Esophagus squamous epithelium (tissue), 5 donors: ENCODE measurements around the gene TSPAN9. TPM values are rescaled to one million over a fixed set of nuclear protein-coding genes. Genes with fewer than 3 reads are reported as not detected.

Experiments
- DNase-seq: peaks from one replicate; lab custom pipeline; 2025; lab: John Stamatoyannopoulos, UW
- H3K27ac ChIP-seq, 4 donors: fragments of 200-600 bp; sonication (generic); one replicate each; pipeline ENCODE4 v1.5.1; 2016 to 2019; ENCODE audit warnings: mild to moderate bottlenecking in 1 of 4
- H3K27me3 ChIP-seq, 4 donors: fragments of 200-600 bp; sonication (generic); 1 replicate in 3 of 4; 2 replicates in 1 of 4; pipeline versions ENCODE4 v1.5.1 to v1.6.0; 2017 to 2021; ENCODE audit warnings: antibody characterized with exemption in 1 of 4
- H3K36me3 ChIP-seq, 3 donors: fragments of 200-600 bp; sonication (generic); one replicate each; pipeline ENCODE4 v1.5.1; 2016 to 2019
- H3K4me1 ChIP-seq, 3 donors: fragments of 200-600 bp; sonication (generic); one replicate each; pipeline ENCODE4 v1.5.1; 2017 to 2019
- H3K4me3 ChIP-seq, 4 donors: fragments of 200-600 bp; sonication (generic); 1 replicate in 3 of 4; 2 replicates in 1 of 4; pipeline ENCODE4 v1.5.1; 2016 to 2019; ENCODE audit warnings: mild to moderate bottlenecking in 2 of 4, moderate library complexity in 1 of 4
- H3K9me3 ChIP-seq, 3 donors: fragments of 200-600 bp; sonication (generic); one replicate each; pipeline ENCODE4 v1.5.1; 2016 to 2019
- CTCF ChIP-seq, 6 experiments: fragments of 450-650 bp in 4 of 6; fragments of 200-600 bp in 2 of 6; sonication (generic) in 2 of 6; IDR thresholded peaks; one replicate each; pipeline ENCODE4 v1.5.1; 2016 to 2019; ENCODE audit warnings: antibody characterized with exemption in 6 of 6, mild to moderate bottlenecking in 4 of 6, moderate library complexity in 4 of 6
- POLR2A ChIP-seq, 4 donors: fragments of 450-650 bp; IDR thresholded peaks; one replicate each; pipeline ENCODE4 v1.6.1; 2017; ENCODE audit warnings: antibody characterized with exemption in 4 of 4, mild to moderate bottlenecking in 4 of 4, moderate library complexity in 3 of 4
- WGBS, 2 donors: methylation state at CpG; one replicate each; pipeline ENCODE4 v1.1.5; 2018; 5-methylcytosine and 5-hydroxymethylcytosine counted together
- intact Hi-C: fragments of 100-400 bp; cut with DNase I; formaldehyde crosslinking; loops from one replicate; pipeline ENCODE4 v1.15.0; 2022
- total RNA-seq, 4 donors: library from RNA; depleted of rRNA; stranded (reverse); fragments of >200 nt; gene quantifications; one replicate each; pipeline ENCODE4 v1.1.0, GENCODE V29; 2016
- donor health status: DM: yes; HTN: yes; CAD: no.

The TSPAN9 gene
- total RNA-seq, 4 donors from 2014 or later: 10.6 to 23.7 (median 17.6) TPM

- no peaks in the 10 kb centered on the region for H3K36me3 ChIP-seq
- no peak overlapping the region for H3K4me3 ChIP-seq
- intact Hi-C loops: no loop called here
- TF ChIP-seq CTCF (IDR thresholded peaks at IDR 0.05) (no peak), POLR2A (IDR thresholded peaks at IDR 0.05) (no peak)
- DNase-seq: no peak
- H3K9me3 ChIP-seq: no peaks in the 10 kb centered on the region
- peaks cover 0 to 27% (median 5%) of the 10 kb centered on the region in 3 donors for H3K4me1 ChIP-seq
- H3K27ac ChIP-seq: no peak overlapping the region
- 73 to 93% methylated on average over 3 to 6 of the region's 6 CpGs for WGBS, 2 donors
- no peaks in the 10 kb centered on the region for H3K27me3 ChIP-seq
Observed at GRCh38 chr12:3161861-3162260, 84.7 kb downstream of the TSPAN9 start.

- Histone ChIP-seq H3K9me3 (no peaks in the 10 kb centered on the region), H3K4me1 (peaks cover 0 to 37% (median 3%) of the 10 kb centered on the region in 3 donors), H3K36me3 (no peaks in the 10 kb centered on the region), H3K27ac (no peak overlapping the region), H3K27me3 (no peaks in the 10 kb centered on the region), H3K4me3 (no peak overlapping the region)
- intact Hi-C loops: no loop called here
- 86 to 92% methylated on average over 7 to 9 of the region's 11 CpGs for WGBS, 2 donors
- no peak for TF ChIP-seq POLR2A (IDR thresholded peaks at IDR 0.05)
- no peak for TF ChIP-seq CTCF (IDR thresholded peaks at IDR 0.05)
- no peak for DNase-seq
Observed at GRCh38 chr12:3164454-3165077, 87.4 kb downstream of the TSPAN9 start.

- H3K27ac ChIP-seq: no peak overlapping the region
- peaks cover 0 to 33% (median 3%) of the 10 kb centered on the region in 3 donors for H3K4me1 ChIP-seq
- no peak for DNase-seq
- intact Hi-C loops: no loop called here
- H3K4me3 ChIP-seq: no peak overlapping the region
- H3K9me3 ChIP-seq: no peaks in the 10 kb centered on the region
- H3K27me3 ChIP-seq: no peaks in the 10 kb centered on the region
- WGBS, 2 donors: 83 to 85% methylated on average over 12 to 18 of the region's 22 CpGs
- H3K36me3 ChIP-seq: no peaks in the 10 kb centered on the region
- TF ChIP-seq POLR2A (IDR thresholded peaks at IDR 0.05): no peak
- no peak for TF ChIP-seq CTCF (IDR thresholded peaks at IDR 0.05)
Observed at GRCh38 chr12:3165078-3165980, 88.2 kb downstream of the TSPAN9 start.

- peaks cover 0 to 41% (median 3%) of the 10 kb centered on the region in 3 donors for H3K4me1 ChIP-seq
- intact Hi-C loops: no loop called here
- H3K36me3 ChIP-seq: no peaks in the 10 kb centered on the region
- DNase-seq: no peak
- H3K4me3 ChIP-seq: no peak overlapping the region
- H3K9me3 ChIP-seq: no peaks in the 10 kb centered on the region
- WGBS, 2 donors: 82 to 100% methylated on average over 2 to 3 of the region's 3 CpGs
- TF ChIP-seq POLR2A (IDR thresholded peaks at IDR 0.05): no peak
- TF ChIP-seq CTCF (IDR thresholded peaks at IDR 0.05): no peak
- no peak overlapping the region for H3K27ac ChIP-seq
- no peaks in the 10 kb centered on the region for H3K27me3 ChIP-seq
Observed at GRCh38 chr12:3167636-3168035, 90.5 kb downstream of the TSPAN9 start.
